AG04450 (cell line): ENCODE data around the gene NEURL1. TPM values are rescaled to one million over a fixed set of nuclear protein-coding genes. Genes with fewer than 3 reads are reported as not detected.

Experiments
- CTCF ChIA-PET: fragments of 300-600, 350-600 bp; formaldehyde crosslinking; extraction: SDS; loops from one replicate; lab custom pipeline; 2022; ENCODE audit warnings: antibody characterized with exemption, inconsistent platforms; lab: Charles Lee
- POLR2A ChIA-PET: fragments of 350-600 bp; formaldehyde crosslinking; extraction: SDS; loops from one replicate; lab custom pipeline; 2021; ENCODE audit warnings: antibody characterized with exemption, inconsistent platforms; lab: Yijun Ruan, JAX
- DNase-seq: peaks from one replicate; pipeline ENCODE4 v3.0.0-alpha.2; 2011; ENCODE audit warnings: low read depth, low spot score
- H3K27ac ChIP-seq: one replicate; pipeline ENCODE4 v1.5.1; 2012; ENCODE audit warnings: low read depth, low read length, control low read depth
- H3K27me3 ChIP-seq: one replicate; pipeline ENCODE4 v1.6.0; 2012; ENCODE audit warnings: low read length; ENCODE audit not compliant: control insufficient read depth, insufficient read depth
- H3K4me3 ChIP-seq: 2 replicates; pipeline ENCODE4 v1.5.1; 2011; ENCODE audit warnings: mild to moderate bottlenecking, low read depth, low read length, control low read depth
- H3K9me3 ChIP-seq: 2 replicates; pipeline ENCODE4 v1.5.1; 2012; ENCODE audit warnings: low read length; ENCODE audit not compliant: control insufficient read depth, insufficient read depth
- CTCF ChIP-seq: IDR thresholded peaks from 2 replicates; pipeline ENCODE4 v1.5.1; 2011; ENCODE audit warnings: low read depth, low read length, control low read depth, inconsistent platforms
- polyA plus RNA-seq: library from polyadenylated mRNA; depleted of rRNA; stranded (reverse); fragments of >200 nt; gene quantifications from 2 replicates; pipeline ENCODE4 v1.2.3, GENCODE V29; 2011

NEURL1 gene
- polyA plus RNA-seq, 1 experiment = 0.67 TPM

GRCh38 chr10:103540722-103541121 lies 47.2 kb downstream of the NEURL1 start:
- TF ChIP-seq CTCF = no peak
- Histone ChIP-seq H3K27ac (no peak overlapping the region), H3K4me3 (no peak overlapping the region), H3K27me3 (peaks cover 71% of the 10 kb centered on the region), H3K9me3 (no peaks in the 10 kb centered on the region)
- DNase-seq = no peak
- POLR2A ChIA-PET = no interaction called here
- CTCF ChIA-PET = no interaction called here

GRCh38 chr10:103541616-103542015 lies 48.1 kb downstream of the NEURL1 start:
- Histone ChIP-seq H3K4me3 (no peak overlapping the region), H3K9me3 (no peaks in the 10 kb centered on the region), H3K27me3 (peaks cover 71% of the 10 kb centered on the region), H3K27ac (no peak overlapping the region)
- no peak for TF ChIP-seq CTCF
- no peak for DNase-seq
- ChIA-PET POLR2A (no interaction called here), CTCF (interaction anchor here (0.8 to 1.6 kb wide), 3 partner anchors 12 to 144 kb away, joined by 3 to 9 read pairs (median 8); no protein-coding TSS in a partner anchor)

- TF ChIP-seq CTCF = peak; percentile 67
- Histone ChIP-seq H3K27me3 (peaks cover 70% of the 10 kb centered on the region), H3K4me3 (peak overlapping the region; percentile 51), H3K27ac (no peak overlapping the region), H3K9me3 (no peaks in the 10 kb centered on the region)
- ChIA-PET CTCF (interaction anchor here (0.6 to 2.0 kb wide), 11 partner anchors 11 to 689 kb away, joined by 3 to 10 read pairs (median 4); partner anchors contain the start of gene BORCS7), POLR2A (interaction anchor here (0.7 kb wide), 1 partner anchor 21 kb away, joined by 3 read pairs; no protein-coding TSS in a partner anchor)
- no peak for DNase-seq
Observed at GRCh38 chr10:103542764-103543616, 49.5 kb downstream of the NEURL1 start.

GRCh38 chr10:103543617-103544525 lies 50.4 kb downstream of the NEURL1 start:
- H3K27me3 ChIP-seq = peaks cover 66% of the 10 kb centered on the region
- H3K4me3 ChIP-seq = no peak overlapping the region
- ChIA-PET CTCF (interaction anchor here (0.6 to 2.0 kb wide), 4 partner anchors 39 to 126 kb away, joined by 3 to 10 read pairs (median 4); no protein-coding TSS in a partner anchor), POLR2A (no interaction called here)
- H3K27ac ChIP-seq = no peak overlapping the region
- DNase-seq = no peak
- no peak for TF ChIP-seq CTCF
- H3K9me3 ChIP-seq = no peaks in the 10 kb centered on the region
